Right atrium auricular region (tissue), 2 donors: ENCODE results near the gene CA5A. TPM values are rescaled to one million over a fixed set of nuclear protein-coding genes. Genes with fewer than 3 reads are reported as not detected.
A peak's percentile ranks its signal among the peaks of the same experiment; 100 is the strongest.

Experiments
- DNase-seq: peaks from one replicate; pipeline ENCODE4 v3.0.0-alpha.2; 2019; ENCODE audit warnings: low spot score
- H3K27ac ChIP-seq, 2 donors: fragments of 200-600 bp; sonication (generic); 1 replicate in 1 of 2; 2 replicates in 1 of 2; pipeline ENCODE4 v1.5.1; 2016 to 2019
- H3K27me3 ChIP-seq, 2 donors: fragments of 200-600 bp; sonication (generic); one replicate each; pipeline versions ENCODE4 v1.5.1 to v1.6.0; 2017 to 2019
- H3K36me3 ChIP-seq: fragments of 200-600 bp; sonication (generic); one replicate; pipeline ENCODE4 v1.5.1; 2016
- H3K4me1 ChIP-seq, 2 donors: fragments of 200-600 bp; sonication (generic); one replicate each; pipeline versions ENCODE4 v1.5.1 to v1.6.0; 2017 to 2019
- H3K4me3 ChIP-seq, 2 donors: fragments of 200-600 bp; sonication (generic); 1 replicate in 1 of 2; 2 replicates in 1 of 2; pipeline ENCODE4 v1.5.1; 2017 to 2019; ENCODE audit warnings: mild to moderate bottlenecking in 1 of 2, moderate library complexity in 1 of 2
- H3K9me3 ChIP-seq, 2 donors: fragments of 200-600 bp; sonication (generic); one replicate each; pipeline ENCODE4 v1.5.1; 2019
- total RNA-seq, 2 donors: library from RNA; depleted of rRNA; stranded (reverse); fragments of >200 nt; gene quantifications; one replicate each; pipeline ENCODE4 v1.1.0, GENCODE V29; 2016
- TF ChIP-seq, protein P1 (sequence below), 2 donors: fragments of 200-600 bp; sonication (generic); IDR thresholded peaks; one replicate each; pipeline ENCODE4 v1.5.1; 2019; ENCODE audit warnings: antibody characterized with exemption in 2 of 2

CA5A gene
- total RNA-seq, 2 donors from 2014 or later: not detected

DNA sequence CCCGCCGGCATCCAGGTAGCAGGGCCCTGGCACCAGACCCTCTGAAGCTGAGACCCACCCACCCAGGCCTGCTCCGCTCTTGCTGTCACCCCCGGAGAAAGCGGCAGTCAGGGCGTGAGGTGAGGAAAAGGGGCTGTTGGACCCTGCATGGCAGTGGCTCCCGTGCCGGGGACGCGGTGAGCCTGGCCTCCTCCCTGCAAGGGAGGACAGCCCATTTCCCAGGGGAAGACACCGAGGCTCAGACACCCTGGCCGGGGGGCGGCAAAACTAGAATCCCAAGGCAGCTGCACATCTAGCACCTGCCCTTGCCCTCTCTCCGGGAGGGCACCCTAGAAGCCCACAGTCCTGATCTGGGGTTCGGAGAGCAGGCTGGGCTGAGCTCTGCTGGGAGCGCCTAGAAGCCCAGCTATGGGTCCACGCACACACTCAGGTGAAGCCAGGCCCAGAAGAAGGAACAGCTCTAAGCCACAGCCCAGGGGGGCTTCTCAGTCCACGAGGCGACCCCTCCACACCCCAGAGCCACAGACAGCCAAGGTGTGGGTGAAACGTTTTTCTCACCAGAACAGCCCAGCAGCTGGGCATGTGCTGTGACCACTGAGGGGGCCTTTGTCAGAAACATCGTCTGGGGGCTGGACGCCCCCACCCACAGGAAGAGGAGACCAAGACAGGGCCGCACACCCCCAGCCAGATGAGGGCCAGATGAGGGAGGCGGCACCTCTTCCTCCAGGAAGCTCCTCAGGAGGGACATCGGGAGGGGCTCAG, 89.4 kb downstream of the CA5A start:
- Histone ChIP-seq H3K27ac (peak overlapping the region in 1 of 2 donors; percentile 51), H3K4me3 (no peak overlapping the region), H3K36me3 (peaks cover 9% of the 10 kb centered on the region), H3K9me3 (no peaks in the 10 kb centered on the region), H3K4me1 (peaks cover 0 to 26% of the 10 kb centered on the region in 2 donors), H3K27me3 (no peaks in the 10 kb centered on the region)
- TF ChIP-seq, protein P1, sequence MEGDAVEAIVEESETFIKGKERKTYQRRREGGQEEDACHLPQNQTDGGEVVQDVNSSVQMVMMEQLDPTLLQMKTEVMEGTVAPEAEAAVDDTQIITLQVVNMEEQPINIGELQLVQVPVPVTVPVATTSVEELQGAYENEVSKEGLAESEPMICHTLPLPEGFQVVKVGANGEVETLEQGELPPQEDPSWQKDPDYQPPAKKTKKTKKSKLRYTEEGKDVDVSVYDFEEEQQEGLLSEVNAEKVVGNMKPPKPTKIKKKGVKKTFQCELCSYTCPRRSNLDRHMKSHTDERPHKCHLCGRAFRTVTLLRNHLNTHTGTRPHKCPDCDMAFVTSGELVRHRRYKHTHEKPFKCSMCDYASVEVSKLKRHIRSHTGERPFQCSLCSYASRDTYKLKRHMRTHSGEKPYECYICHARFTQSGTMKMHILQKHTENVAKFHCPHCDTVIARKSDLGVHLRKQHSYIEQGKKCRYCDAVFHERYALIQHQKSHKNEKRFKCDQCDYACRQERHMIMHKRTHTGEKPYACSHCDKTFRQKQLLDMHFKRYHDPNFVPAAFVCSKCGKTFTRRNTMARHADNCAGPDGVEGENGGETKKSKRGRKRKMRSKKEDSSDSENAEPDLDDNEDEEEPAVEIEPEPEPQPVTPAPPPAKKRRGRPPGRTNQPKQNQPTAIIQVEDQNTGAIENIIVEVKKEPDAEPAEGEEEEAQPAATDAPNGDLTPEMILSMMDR (IDR thresholded peaks at IDR 0.05): no peak
- no peak for DNase-seq

DNA sequence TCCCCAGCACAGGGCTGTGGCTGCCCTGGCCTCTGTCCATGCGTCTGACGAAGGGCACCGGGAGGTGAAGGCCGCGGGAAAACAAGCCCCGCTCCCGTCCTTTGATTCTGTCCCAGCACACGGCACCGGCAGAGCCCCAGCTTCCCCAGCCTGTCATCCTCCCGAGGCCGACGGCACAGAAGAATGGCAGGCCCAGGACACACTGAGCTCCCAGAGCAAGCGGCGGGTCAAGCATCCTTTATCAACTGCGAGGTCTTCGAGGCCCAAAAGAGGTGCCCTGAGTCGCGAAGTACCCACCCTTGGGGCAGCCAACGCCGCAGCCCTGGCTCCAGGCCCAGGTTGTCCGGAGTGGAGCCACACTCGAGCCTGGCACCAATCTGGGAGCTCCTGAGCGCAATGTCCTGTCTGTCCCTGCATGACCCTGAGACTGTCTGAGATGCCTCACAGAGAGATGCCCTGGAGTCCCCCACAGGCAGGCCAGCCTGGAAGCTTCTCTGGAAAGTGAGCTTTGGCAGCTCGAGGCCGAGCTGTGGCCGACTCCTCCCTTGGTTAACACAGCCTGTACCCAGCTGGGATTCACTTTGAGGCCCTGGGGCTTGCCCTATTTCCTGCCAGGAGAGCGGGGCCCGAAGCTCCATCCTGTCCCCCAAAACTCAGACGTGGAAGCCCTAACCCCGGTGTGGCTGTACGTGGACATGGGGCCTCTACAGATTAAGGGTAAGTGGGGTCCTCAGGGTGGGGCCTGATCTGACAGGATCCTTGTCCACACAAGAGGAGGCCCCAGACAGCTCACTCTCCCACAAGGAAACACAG, 90.3 kb downstream of the CA5A start:
- Histone ChIP-seq H3K27ac (peak overlapping the region; percentile 42 to 51), H3K36me3 (peaks cover 5% of the 10 kb centered on the region), H3K4me3 (no peak overlapping the region), H3K9me3 (no peaks in the 10 kb centered on the region), H3K27me3 (no peaks in the 10 kb centered on the region), H3K4me1 (peaks cover 0 to 26% of the 10 kb centered on the region in 2 donors)
- TF ChIP-seq, protein P1 (IDR thresholded peaks at IDR 0.05): no peak
- DNase-seq: no peak

DNA sequence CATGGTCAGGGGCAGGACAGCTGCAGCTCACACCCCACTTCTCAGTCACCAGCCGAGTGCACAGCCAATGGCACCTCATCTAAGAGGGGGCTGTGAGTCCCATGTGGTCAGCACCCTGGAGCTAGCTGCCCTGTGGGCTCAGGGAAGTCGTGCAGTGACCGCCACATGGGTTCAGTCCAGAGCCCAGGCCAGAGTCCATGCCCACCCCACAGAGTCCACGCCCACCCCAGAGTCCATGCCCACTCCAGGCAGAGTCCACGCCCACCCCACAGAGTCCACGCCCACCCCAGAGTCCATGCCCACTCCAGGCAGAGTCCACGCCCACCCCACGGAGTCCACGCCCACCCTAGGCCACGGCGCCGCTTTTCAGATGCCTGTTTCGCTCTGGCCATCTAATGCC, 91.1 kb downstream of the CA5A start:
- TF ChIP-seq, protein P1 (IDR thresholded peaks at IDR 0.05): no peak
- DNase-seq: no peak
- no peaks in the 10 kb centered on the region for H3K27me3 ChIP-seq
- no peak overlapping the region for H3K4me3 ChIP-seq
- no peaks in the 10 kb centered on the region for H3K9me3 ChIP-seq
- no peaks in the 10 kb centered on the region for H3K36me3 ChIP-seq
- peaks cover 0 to 24% of the 10 kb centered on the region in 2 donors for H3K4me1 ChIP-seq
- H3K27ac ChIP-seq: peak overlapping the region in 1 of 2 donors; percentile 51

DNA sequence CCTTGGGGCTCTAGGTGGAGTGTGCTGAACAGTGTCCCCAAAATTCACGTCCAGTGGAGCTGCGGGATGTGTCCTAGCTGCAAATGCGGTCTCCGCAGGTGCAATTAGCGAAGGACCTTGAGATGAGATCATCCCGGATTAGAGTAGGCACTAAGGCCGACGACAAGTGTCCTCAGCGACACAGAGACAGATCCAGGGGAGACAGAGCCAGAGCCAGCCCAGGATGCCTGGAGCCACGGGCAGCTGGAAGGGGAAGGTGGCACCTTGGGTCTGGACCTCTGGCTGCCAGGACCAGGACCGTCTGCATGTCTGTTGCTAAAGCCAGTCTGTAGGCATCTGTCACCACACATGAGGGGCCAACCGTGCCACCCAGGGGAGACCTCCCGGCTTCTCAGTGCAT, 91.5 kb downstream of the CA5A start:
- TF ChIP-seq, protein P1 (IDR thresholded peaks at IDR 0.05): no peak
- peaks cover 0 to 20% of the 10 kb centered on the region in 2 donors for H3K4me1 ChIP-seq
- peaks cover under 1% of the 10 kb centered on the region for H3K36me3 ChIP-seq
- H3K27me3 ChIP-seq: no peaks in the 10 kb centered on the region
- no peaks in the 10 kb centered on the region for H3K9me3 ChIP-seq
- peak overlapping the region in 1 of 2 donors; percentile 51 for H3K27ac ChIP-seq
- no peak for DNase-seq
- no peak overlapping the region for H3K4me3 ChIP-seq

DNA sequence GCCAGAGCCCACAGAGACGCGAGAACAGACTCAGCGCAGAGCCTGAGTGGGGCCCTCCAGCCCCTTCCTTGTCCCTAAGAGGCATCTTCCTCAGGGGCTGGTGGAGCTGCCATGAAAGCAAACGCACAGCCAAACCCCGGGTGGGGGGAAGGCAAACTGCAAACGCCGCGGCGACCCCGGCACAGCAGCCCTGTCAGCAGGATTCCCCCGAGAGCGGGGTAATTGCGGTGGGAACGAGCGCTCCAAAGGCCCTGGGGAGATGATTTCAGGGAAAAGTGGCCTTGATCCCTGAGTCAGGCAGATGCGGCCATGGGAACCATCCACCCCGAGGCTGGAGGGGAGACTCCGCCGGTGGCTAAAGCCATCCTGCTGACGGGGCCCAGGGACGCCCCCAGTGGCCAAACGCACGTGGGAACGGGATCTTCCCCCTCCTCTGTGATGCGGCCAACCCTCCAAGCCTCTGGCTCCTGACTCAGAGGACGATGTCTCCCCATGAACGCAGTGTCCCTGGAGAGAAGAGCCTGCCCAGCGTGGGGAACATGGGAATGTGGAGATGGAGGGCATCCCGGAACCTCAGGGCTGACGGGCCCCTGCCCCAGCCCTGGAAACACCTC, 92.1 kb downstream of the CA5A start:
- no peaks in the 10 kb centered on the region for H3K27me3 ChIP-seq
- H3K9me3 ChIP-seq: no peaks in the 10 kb centered on the region
- DNase-seq: no peak
- peaks cover 6% of the 10 kb centered on the region for H3K36me3 ChIP-seq
- TF ChIP-seq, protein P1 (IDR thresholded peaks at IDR 0.05): no peak
- no peak overlapping the region for H3K4me3 ChIP-seq
- H3K27ac ChIP-seq: no peak overlapping the region
- H3K4me1 ChIP-seq: peaks cover 0 to 16% of the 10 kb centered on the region in 2 donors
